ENCODE results near the gene USP49.

DNA sequence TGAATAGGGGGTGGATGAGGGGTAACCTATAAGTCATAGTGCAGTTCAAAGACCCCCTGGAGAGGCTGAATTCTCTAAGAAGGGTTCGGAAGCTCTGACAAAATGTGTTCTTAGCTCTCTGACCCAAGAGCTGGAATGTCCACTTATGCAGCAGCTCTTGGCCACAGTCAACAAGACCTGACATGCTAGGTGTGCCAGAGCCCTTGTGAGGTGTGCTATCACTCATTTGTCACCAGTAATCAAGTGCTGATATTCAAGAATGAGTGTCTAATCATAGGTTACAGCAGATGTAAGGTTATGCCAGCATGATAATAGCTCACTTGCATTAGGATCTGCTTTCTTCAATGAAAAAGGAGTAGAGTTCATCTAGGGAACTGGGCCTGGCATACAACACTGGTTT lies 79.6 kb downstream of the USP49 start:
- TF ChIP-seq POLR2A (IDR thresholded peaks at IDR 0.05; ENCODE audit: low read depth, low read length), result no peak
- TF ChIP-seq POLR2AphosphoS5 (IDR thresholded peaks at IDR 0.05; ENCODE audit: low read depth, low read length), result no peak
- TF ChIP-seq TAF1 (IDR thresholded peaks at IDR 0.05; ENCODE audit: borderline replicate concordance, low read depth, low read length), result no peak

All from GM12892 (cell line).